Natural killer cell (primary cell): ENCODE results near the gene LDAH. TPM values are rescaled to one million over a fixed set of nuclear protein-coding genes. Genes with fewer than 3 reads are reported as not detected.

ENCODE experiments used
- ATAC-seq, 3 donors: fragments of 150-1000 bp in 2 of 3; fragments of 200-7000 bp in 1 of 3; cut with Tn5 transposase; 1 replicate in 1 of 3; 2 replicates in 2 of 3; pipeline ENCODE4 v1.10.0; 2021; ENCODE audit warnings: mild to moderate bottlenecking in 2 of 3, moderate library complexity in 2 of 3
- DNase-seq, 2 donors: peaks; one replicate each; pipeline versions ENCODE4 v3.0.0 to v3.0.0-alpha.2; 2013 to 2021; ENCODE audit warnings: mixed read lengths in 1 of 2
- H3K27ac ChIP-seq: one replicate; pipeline ENCODE4 v1.5.1; 2013; ENCODE audit warnings: mild to moderate bottlenecking, low read length
- H3K27me3 ChIP-seq: one replicate; pipeline ENCODE4 v1.6.1; 2013; ENCODE audit warnings: low read length; ENCODE audit not compliant: control insufficient read depth, insufficient read depth
- H3K36me3 ChIP-seq: one replicate; pipeline ENCODE4 v1.6.1; 2013; ENCODE audit warnings: low read length; ENCODE audit not compliant: control insufficient read depth, insufficient read depth
- H3K4me1 ChIP-seq: one replicate; pipeline ENCODE4 v1.6.1; 2013; ENCODE audit warnings: low read length; ENCODE audit not compliant: control insufficient read depth, insufficient read depth
- H3K4me3 ChIP-seq: one replicate; pipeline ENCODE4 v1.5.1; 2013; ENCODE audit warnings: low read length
- H3K9me3 ChIP-seq: one replicate; pipeline ENCODE4 v1.6.1; 2013; ENCODE audit warnings: low read length; ENCODE audit not compliant: control insufficient read depth, insufficient read depth
- H3K27ac Mint-ChIP-seq, 2 donors: one replicate each; pipeline ENCODE4 v1.8.0; 2022; ENCODE audit warnings: mild to moderate bottlenecking in 2 of 2, mixed read lengths in 2 of 2, moderate library complexity in 1 of 2
- H3K27me3 Mint-ChIP-seq, 2 donors: one replicate each; pipeline ENCODE4 v1.8.0; 2022; ENCODE audit warnings: low read depth in 2 of 2, mixed read lengths in 2 of 2
- H3K36me3 Mint-ChIP-seq: one replicate; pipeline ENCODE4 v1.8.0; 2022; ENCODE audit warnings: mixed read lengths
- H3K4me1 Mint-ChIP-seq, 2 donors: one replicate each; pipeline ENCODE4 v1.8.0; 2022; ENCODE audit warnings: mixed read lengths in 2 of 2
- H3K4me3 Mint-ChIP-seq: one replicate; pipeline ENCODE4 v1.8.0; 2022; ENCODE audit warnings: mild to moderate bottlenecking, moderate library complexity, mixed read lengths
- H3K9me3 Mint-ChIP-seq, 2 donors: one replicate each; pipeline ENCODE4 v1.8.0; 2022; ENCODE audit warnings: mixed read lengths in 2 of 2
- WGBS: methylation state at CpG from one replicate; pipeline ENCODE4 v1.1.7; 2013; ENCODE audit warnings: missing lambda C conversion rate; ENCODE audit not compliant: insufficient coverage; 5-methylcytosine and 5-hydroxymethylcytosine counted together
- intact Hi-C: fragments of 100-400 bp; cut with micrococcal nuclease; formaldehyde crosslinking; loops from one replicate; pipeline ENCODE4 v1.14.2; 2022
- total RNA-seq, 4 donors: library from RNA; stranded (reverse); fragments of 120-200 nt in 1 of 4; gene quantifications; one replicate each; pipeline versions ENCODE4 v1.2.3 to v1.2.4, GENCODE V29; 2013 to 2022
- TF ChIP-seq, protein P1 (sequence below): fragments of 200-600 bp; IDR thresholded peaks from one replicate; pipeline ENCODE4 v1.8.0; 2022; ENCODE audit warnings: antibody characterized with exemption

The LDAH gene
- total RNA-seq, 3 donors from 2014 or later (not counting 1 experiment from before 2014, with no cell fraction given): 14.5 to 25.6 (median 17.2) TPM

DNA sequence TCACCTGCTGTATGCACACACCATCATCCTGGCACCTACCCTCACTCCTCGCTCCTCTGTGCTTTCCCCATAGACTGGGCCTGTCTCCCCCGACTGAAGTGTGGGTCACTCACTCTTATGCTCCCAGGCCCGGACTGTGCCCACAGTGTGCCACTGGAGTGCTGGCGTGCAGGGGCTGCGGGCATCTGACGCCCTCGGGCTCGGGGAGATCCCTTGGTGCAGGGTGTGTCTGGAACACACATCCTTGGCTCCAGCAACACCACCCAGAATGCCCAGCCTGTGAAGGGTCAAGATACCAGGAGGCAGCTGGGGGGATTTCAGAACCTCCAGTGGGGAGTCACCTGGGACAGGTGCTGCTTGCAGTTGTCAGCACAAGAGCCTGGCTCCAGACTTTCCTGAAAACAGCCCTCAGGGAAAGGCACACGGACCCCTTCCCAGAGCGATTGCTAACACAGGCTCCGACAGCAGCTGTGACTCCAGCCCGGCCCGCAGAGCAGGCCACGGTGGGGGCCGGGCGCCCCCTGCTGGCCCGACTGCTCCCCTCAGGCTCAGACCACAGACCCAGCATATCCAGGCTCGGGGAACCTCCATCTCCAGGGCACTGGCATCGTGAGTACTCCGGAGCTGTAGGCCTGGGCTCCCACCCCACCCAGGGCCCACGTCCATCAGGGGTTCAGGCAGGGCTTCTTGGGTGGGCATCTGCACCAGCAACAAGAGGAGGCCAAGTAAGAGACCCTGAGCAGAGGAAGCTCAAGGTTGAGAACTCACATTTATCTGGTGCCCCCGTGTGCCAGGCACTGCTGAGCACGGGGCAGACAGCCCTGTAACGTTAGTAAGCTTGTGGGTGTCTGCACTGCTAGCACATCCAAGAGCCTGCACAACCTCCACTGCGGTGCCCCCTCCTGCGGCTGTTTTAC lies 180.6 kb downstream of the LDAH start:
- Mint-ChIP-seq H3K9me3 (no peaks in the 10 kb centered on the region), H3K27me3 (no peaks in the 10 kb centered on the region), H3K4me1 (peaks cover 0 to 15% of the 10 kb centered on the region in 2 donors), H3K36me3 (peaks cover 9% of the 10 kb centered on the region), H3K27ac (no peak overlapping the region), H3K4me3 (no peak overlapping the region)
- Histone ChIP-seq H3K4me1 (peaks cover 9% of the 10 kb centered on the region), H3K27ac (no peak overlapping the region), H3K4me3 (no peak overlapping the region), H3K9me3 (no peaks in the 10 kb centered on the region), H3K27me3 (no peaks in the 10 kb centered on the region), H3K36me3 (peaks cover 49% of the 10 kb centered on the region)
- TF ChIP-seq, protein P1, sequence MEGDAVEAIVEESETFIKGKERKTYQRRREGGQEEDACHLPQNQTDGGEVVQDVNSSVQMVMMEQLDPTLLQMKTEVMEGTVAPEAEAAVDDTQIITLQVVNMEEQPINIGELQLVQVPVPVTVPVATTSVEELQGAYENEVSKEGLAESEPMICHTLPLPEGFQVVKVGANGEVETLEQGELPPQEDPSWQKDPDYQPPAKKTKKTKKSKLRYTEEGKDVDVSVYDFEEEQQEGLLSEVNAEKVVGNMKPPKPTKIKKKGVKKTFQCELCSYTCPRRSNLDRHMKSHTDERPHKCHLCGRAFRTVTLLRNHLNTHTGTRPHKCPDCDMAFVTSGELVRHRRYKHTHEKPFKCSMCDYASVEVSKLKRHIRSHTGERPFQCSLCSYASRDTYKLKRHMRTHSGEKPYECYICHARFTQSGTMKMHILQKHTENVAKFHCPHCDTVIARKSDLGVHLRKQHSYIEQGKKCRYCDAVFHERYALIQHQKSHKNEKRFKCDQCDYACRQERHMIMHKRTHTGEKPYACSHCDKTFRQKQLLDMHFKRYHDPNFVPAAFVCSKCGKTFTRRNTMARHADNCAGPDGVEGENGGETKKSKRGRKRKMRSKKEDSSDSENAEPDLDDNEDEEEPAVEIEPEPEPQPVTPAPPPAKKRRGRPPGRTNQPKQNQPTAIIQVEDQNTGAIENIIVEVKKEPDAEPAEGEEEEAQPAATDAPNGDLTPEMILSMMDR: peak; percentile 82
- DNase-seq: peak; percentile 75 to 85
- 45% methylated on average over 26 of the region's 26 CpGs for WGBS
- peak; percentile 92 to 100 (median 99) for ATAC-seq
- intact Hi-C loops: loop anchor here (1.0 kb wide), 2 partner anchors 199 to 231 kb away; no protein-coding TSS in a partner anchor

DNA sequence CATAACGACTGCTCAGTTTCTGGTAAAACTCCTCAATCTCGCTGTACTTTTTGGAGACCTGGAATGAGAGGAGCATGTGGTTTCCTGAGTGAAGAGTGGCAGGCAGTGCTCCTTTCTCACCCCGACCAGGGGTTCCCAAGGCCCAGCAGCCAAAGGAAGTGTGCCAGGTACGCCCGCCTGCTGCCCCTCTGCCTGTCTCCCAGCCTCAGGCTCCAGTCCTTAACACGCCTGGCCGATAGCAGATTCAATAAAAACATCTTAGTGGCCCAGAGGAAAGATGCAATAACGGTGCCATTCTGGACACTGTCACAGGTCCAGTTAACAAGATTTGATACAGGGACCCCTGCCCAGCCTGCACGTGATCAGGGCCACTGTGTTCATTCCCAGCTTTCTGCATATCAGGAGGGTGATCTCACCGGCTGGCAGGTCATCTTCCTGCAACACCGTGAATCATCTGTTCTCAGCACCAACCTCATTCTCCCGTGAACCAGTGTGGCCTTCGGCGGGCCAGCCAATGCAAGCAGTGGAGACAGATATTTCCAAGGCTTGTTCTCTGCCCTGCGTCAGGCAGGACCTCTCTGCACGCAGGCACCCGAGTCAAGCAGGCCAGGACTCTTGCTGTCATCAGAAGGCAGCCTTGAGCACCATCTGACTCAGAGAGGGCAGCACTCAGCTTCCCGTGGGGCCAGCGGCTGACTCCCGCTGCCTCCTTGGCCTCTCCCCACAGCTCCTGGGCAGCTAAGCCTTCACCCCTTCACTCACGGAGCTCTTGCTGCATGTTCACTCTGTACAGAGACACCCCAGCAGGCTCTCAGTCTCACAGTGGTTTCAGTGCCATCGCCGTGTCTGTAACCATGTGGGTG lies 181.5 kb downstream of the LDAH start:
- TF ChIP-seq, protein P1: no peak
- H3K27ac ChIP-seq: no peak overlapping the region
- no peak overlapping the region for H3K4me3 Mint-ChIP-seq
- no peaks in the 10 kb centered on the region for H3K27me3 ChIP-seq
- no peaks in the 10 kb centered on the region for H3K9me3 ChIP-seq
- H3K4me1 Mint-ChIP-seq: peaks cover 0 to 12% of the 10 kb centered on the region in 2 donors
- H3K27me3 Mint-ChIP-seq: no peaks in the 10 kb centered on the region
- no peak for ATAC-seq
- 97% methylated on average over 23 of the region's 23 CpGs for WGBS
- H3K36me3 ChIP-seq: peaks cover 52% of the 10 kb centered on the region
- H3K36me3 Mint-ChIP-seq: peaks cover 9% of the 10 kb centered on the region
- no peak for DNase-seq
- no peaks in the 10 kb centered on the region for H3K9me3 Mint-ChIP-seq
- intact Hi-C loops: no loop called here
- no peak overlapping the region for H3K27ac Mint-ChIP-seq
- peaks cover 9% of the 10 kb centered on the region for H3K4me1 ChIP-seq
- H3K4me3 ChIP-seq: no peak overlapping the region

DNA sequence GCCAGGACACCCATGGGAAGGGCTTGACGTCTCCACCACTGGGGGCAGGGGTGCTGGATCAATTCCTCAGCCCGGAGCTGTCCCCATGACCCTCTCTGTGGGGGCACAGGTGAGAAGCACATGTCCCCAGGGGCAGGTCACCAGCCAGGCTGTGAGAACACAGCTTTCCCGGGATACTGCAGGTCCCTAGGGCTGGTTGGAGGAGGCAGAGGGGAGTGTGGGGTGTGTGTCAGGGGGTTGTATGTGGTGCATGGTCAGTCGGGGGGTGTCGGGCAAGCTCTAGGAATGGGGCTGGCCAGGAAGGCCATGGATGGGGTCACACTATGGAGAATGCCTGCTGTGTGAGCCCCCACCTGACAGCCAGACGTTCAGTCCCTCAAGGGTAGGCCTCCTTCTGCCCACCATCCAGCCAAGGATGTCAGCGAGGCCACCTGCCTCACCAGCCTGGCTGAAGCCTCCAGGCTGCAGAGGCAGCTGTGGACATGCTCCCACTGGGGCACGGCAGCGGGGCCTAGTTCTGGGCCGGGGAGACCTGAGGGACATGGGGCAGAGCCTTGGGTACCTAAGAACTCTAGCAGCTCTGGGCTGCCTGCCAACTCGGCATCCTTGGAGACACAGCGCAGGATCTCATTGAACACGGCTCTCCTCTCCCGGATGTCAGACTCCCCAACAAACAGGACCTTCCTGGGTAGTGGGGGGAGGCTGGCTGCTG lies 182.3 kb downstream of the LDAH start:
- WGBS: 96% methylated on average over 14 of the region's 14 CpGs
- Mint-ChIP-seq H3K4me3 (no peak overlapping the region), H3K27ac (no peak overlapping the region), H3K9me3 (no peaks in the 10 kb centered on the region), H3K4me1 (peaks cover 5 to 15% of the 10 kb centered on the region in 2 donors), H3K27me3 (no peaks in the 10 kb centered on the region), H3K36me3 (peaks cover 9% of the 10 kb centered on the region)
- H3K27me3 ChIP-seq: no peaks in the 10 kb centered on the region
- TF ChIP-seq, protein P1: no peak
- intact Hi-C loops: no loop called here
- no peak for DNase-seq
- H3K4me3 ChIP-seq: no peak overlapping the region
- H3K36me3 ChIP-seq: peaks cover 50% of the 10 kb centered on the region
- no peaks in the 10 kb centered on the region for H3K9me3 ChIP-seq
- H3K27ac ChIP-seq: no peak overlapping the region
- peaks cover 9% of the 10 kb centered on the region for H3K4me1 ChIP-seq
- no peak for ATAC-seq
